SK-N-SH (cell line): ENCODE data around the gene STX1A. TPM values are rescaled to one million over a fixed set of nuclear protein-coding genes. Genes with fewer than 3 reads are reported as not detected.

Experiments used
- CTCF ChIA-PET: fragments of 300-600, 350-600 bp; formaldehyde crosslinking; extraction: SDS; loops from one replicate; lab custom pipeline; 2021; lab: Yijun Ruan, JAX
- POLR2A ChIA-PET: fragments of 350-600 bp; sonication (Branson Sonifier 250); formaldehyde crosslinking; extraction: SDS; loops from one replicate; lab custom pipeline; 2020; ENCODE audit warnings: antibody characterized with exemption, inconsistent platforms; lab: Yijun Ruan, JAX
- DNase-seq: peaks from one replicate; pipeline ENCODE4 v3.0.0; 2012
- H2AFZ ChIP-seq: fragments of 200-600 bp; sonication (generic); 2 replicates; pipeline ENCODE4 v1.8.1; 2016; ENCODE audit warnings: antibody characterized with exemption, mild to moderate bottlenecking, low read depth
- H3F3A ChIP-seq: fragments of 200-600 bp; sonication (generic); replicated peaks from 2 replicates; pipeline ENCODE3; 2016; ENCODE audit warnings: antibody characterized with exemption, mild to moderate bottlenecking; ENCODE audit not compliant: insufficient read depth
- H3K27ac ChIP-seq, 2 experiments: fragments of 200-500 bp in 1 of 2; fragments of 200-600 bp in 1 of 2; sonication (Bioruptor generic) in 1 of 2; sonication (generic), shearing (Covaris generic) in 1 of 2; 2 replicates each; pipeline versions ENCODE4 v1.5.1 to v1.6.1; 2014 to 2016; ENCODE audit warnings: low read depth in 2 of 2, inconsistent platforms in 1 of 2, low read length in 1 of 2, mild to moderate bottlenecking in 1 of 2, mixed read lengths in 1 of 2
- H3K27me3 ChIP-seq: fragments of 200-600 bp; sonication (generic), shearing (Covaris generic); 2 replicates; pipeline ENCODE4 v1.6.1; 2016; ENCODE audit warnings: mixed run types; ENCODE audit not compliant: insufficient read depth
- H3K36me3 ChIP-seq, 2 experiments: fragments of 200-500 bp in 1 of 2; fragments of 200-600 bp in 1 of 2; sonication (Bioruptor generic) in 1 of 2; sonication (generic) in 1 of 2; replicated peaks in 1 of 2; 2 replicates each; pipeline versions ENCODE3 to v1.5.1; 2014 to 2016; ENCODE audit warnings: low read length in 1 of 2, mild to moderate bottlenecking in 1 of 2; ENCODE audit not compliant: insufficient read depth in 2 of 2, control insufficient read depth in 1 of 2
- H3K4me1 ChIP-seq, 2 experiments: fragments of 200-500 bp in 1 of 2; fragments of 200-600 bp in 1 of 2; sonication (Bioruptor generic) in 1 of 2; sonication (generic), shearing (Covaris generic) in 1 of 2; 2 replicates each; pipeline versions ENCODE4 v1.5.1 to v1.6.1; 2014 to 2016; ENCODE audit warnings: low read depth in 1 of 2, low read length in 1 of 2, mixed run types in 1 of 2; ENCODE audit not compliant: insufficient read depth in 2 of 2, control insufficient read depth in 1 of 2
- H3K4me2 ChIP-seq: fragments of 200-600 bp; sonication (generic), shearing (Covaris generic); 2 replicates; pipeline ENCODE4 v1.6.1; 2017; ENCODE audit warnings: mixed run types
- H3K4me3 ChIP-seq, 2 experiments: fragments of 200-500 bp in 1 of 2; fragments of 200-600 bp in 1 of 2; sonication (Bioruptor generic) in 1 of 2; sonication (generic), shearing (Covaris generic) in 1 of 2; 2 replicates each; pipeline versions ENCODE4 v1.5.1 to v1.8.1; 2014 to 2016; ENCODE audit warnings: low read depth in 2 of 2, inconsistent platforms in 1 of 2, low read length in 1 of 2, mild to moderate bottlenecking in 1 of 2, mixed read lengths in 1 of 2, moderate library complexity in 1 of 2
- H3K79me2 ChIP-seq: fragments of 200-600 bp; sonication (generic); 2 replicates; pipeline ENCODE4 v1.8.1; 2017; ENCODE audit warnings: mild to moderate bottlenecking; ENCODE audit not compliant: insufficient read depth
- H3K9ac ChIP-seq: fragments of 200-600 bp; sonication (generic); 2 replicates; pipeline ENCODE4 v1.6.1; 2017; ENCODE audit warnings: mixed run types
- H3K9me2 ChIP-seq: fragments of 200-600 bp; sonication (generic); 2 replicates; pipeline ENCODE4 v1.6.1; 2017; ENCODE audit warnings: mixed run types
- H3K9me3 ChIP-seq: fragments of 200-600 bp; sonication (generic); 2 replicates; pipeline ENCODE4 v1.6.1; 2017; ENCODE audit warnings: mixed run types, mild to moderate bottlenecking, moderate library complexity
- H4K20me1 ChIP-seq: fragments of 200-600 bp; sonication (generic); 2 replicates; pipeline ENCODE4 v1.6.1; 2017; ENCODE audit warnings: mild to moderate bottlenecking, mixed run types; ENCODE audit not compliant: insufficient read depth
- FOXJ3 ChIP-seq: sonication (generic); formaldehyde crosslinking; IDR thresholded peaks from 2 replicates; pipeline ENCODE4 v1.5.1; 2020; ENCODE audit warnings: mild to moderate bottlenecking, missing genetic modification reagents
- MEF2A ChIP-seq: IDR thresholded peaks from 2 replicates; pipeline ENCODE4 v1.4.0; 2012; ENCODE audit warnings: low read depth, borderline replicate concordance
- MXI1 ChIP-seq: IDR thresholded peaks from 2 replicates; pipeline ENCODE4 v1.6.1; 2012; ENCODE audit warnings: mild to moderate bottlenecking, low read depth, low read length, improper control_type of control experiment
- NRF1 ChIP-seq: IDR thresholded peaks from 2 replicates; pipeline ENCODE4 v1.6.1; 2012; ENCODE audit warnings: low read depth, mild to moderate bottlenecking, low read length
- POLR2AphosphoS5 ChIP-seq: IDR thresholded peaks from 2 replicates; pipeline ENCODE4 v1.6.1; 2012; ENCODE audit warnings: low read depth, low read length
- TAF1 ChIP-seq: IDR thresholded peaks from 2 replicates; pipeline ENCODE4 v1.6.1; 2012; ENCODE audit warnings: low read depth, mild to moderate bottlenecking, low read length, moderate library complexity, borderline replicate concordance
- YY1 ChIP-seq: IDR thresholded peaks from 2 replicates; pipeline ENCODE4 v1.4.0; 2012; ENCODE audit warnings: low read depth, mild to moderate bottlenecking
- WGBS: methylation state at CpG from one replicate; pipeline ENCODE4 v1.1.6; 2017; ENCODE audit warnings: low lambda C conversion rate; 5-methylcytosine and 5-hydroxymethylcytosine counted together
- polyA plus RNA-seq, 3 experiments: library from polyadenylated mRNA; depleted of rRNA; stranded (reverse); fragments of >200 nt; gene quantifications; 2 replicates each; pipeline ENCODE4 v1.2.3, GENCODE V29; 2012
- TF ChIP-seq, protein P1 (sequence below): IDR thresholded peaks from 2 replicates; pipeline ENCODE4 v1.4.0; 2012; ENCODE audit warnings: low read depth
- TF ChIP-seq, protein P2 (sequence below): IDR thresholded peaks from 2 replicates; pipeline ENCODE4 v1.4.0; 2012; ENCODE audit warnings: low read depth, borderline replicate concordance
- TF ChIP-seq, protein P3 (sequence below): IDR thresholded peaks from 2 replicates; pipeline ENCODE4 v1.6.1; 2012; ENCODE audit warnings: mild to moderate bottlenecking, low read depth, low read length, moderate library complexity

STX1A gene
- polyA plus RNA-seq (2012; rRNA removed): 81.2 and 91.1 TPM in 2 replicates
- polyA plus RNA-seq (2012; cell fraction: cytosol; rRNA removed): 40.6 and 54.4 TPM in 2 replicates
- polyA plus RNA-seq (2012; cell fraction: nucleus; rRNA removed): 330 and 340 TPM in 2 replicates

DNA sequence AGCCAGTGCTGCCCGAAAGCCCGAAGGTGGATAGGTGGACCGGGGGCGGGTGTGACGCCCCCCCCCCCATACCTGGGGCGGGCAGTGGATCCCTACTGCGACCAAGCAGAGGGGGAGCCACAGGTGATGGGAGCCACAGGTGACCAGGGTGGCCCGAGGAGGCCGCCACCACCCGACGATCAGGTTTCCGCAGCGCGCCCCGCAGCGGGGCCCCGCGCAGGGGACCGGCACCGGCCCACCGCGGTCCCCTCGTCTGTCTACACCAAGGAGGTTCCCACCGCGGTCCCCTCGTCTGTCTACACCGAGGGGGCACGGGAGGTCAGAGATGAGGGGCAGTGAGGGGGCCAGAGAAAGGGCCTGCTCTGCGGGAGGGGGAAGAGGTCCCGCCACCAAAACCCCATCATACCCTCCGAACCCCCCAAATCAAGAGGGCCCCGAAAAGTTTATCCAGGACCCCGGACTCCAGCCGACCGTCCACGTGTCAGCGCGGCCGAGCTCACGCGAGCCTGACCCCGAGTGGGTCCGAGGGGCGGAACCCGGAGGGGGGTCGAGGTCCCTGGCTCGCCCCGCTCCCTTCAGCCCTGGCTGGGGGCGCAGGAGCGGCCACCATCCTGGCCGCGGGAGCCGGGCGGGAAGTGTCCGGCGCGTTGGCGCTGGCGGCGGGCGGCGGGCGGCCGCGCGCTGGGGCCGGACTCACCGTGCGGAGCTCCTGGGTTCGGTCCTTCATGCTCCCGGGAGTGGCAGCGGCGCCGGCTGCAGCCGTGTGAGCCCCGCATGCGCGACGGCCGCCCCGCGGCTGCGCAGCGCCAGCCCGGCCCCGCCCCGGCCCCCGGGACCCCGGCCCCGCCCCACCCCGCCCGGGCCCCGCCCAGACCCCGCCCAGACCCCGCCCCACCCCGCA, at the start of gene STX1A:
Gene STX1A, minus strand, starts transcription at position 765 of the 901 bp plus-strand sequence. Its CDS starts 38 bp downstream, at position 727.
- WGBS: 3% methylated on average over 31 of the region's 96 CpGs
- H3K4me1 ChIP-seq: peaks cover 23 to 38% of the 10 kb centered on the region in 2 experiments; a peak in 3 of 4 replicates
- peaks cover 51% of the 10 kb centered on the region for H3K79me2 ChIP-seq
- peaks cover 41% of the 10 kb centered on the region for H4K20me1 ChIP-seq
- H2AFZ ChIP-seq: peak within 1 kb of the TSS; percentile 66; the same call in 1 of the 2 replicates
- peak; percentile 100 for DNase-seq
- no peaks in the 10 kb centered on the region for H3K9me3 ChIP-seq
- ChIA-PET CTCF (interaction anchor here (0.6 to 8.6 kb wide), 12 partner anchors 10 to 256 kb away, joined by 3 to 326 read pairs (median 5); partner anchors contain the start of genes ABHD11, MLXIPL and VPS37D), POLR2A (interaction anchor here (0.7 to 1.2 kb wide), 3 partner anchors 21 to 197 kb away, joined by 3 to 6 read pairs (median 5); partner anchors contain the start of genes BAZ1B and TBL2)
- peak within 1 kb of the TSS; percentile 75 to 87 for H3K4me3 ChIP-seq
- no peaks in the 10 kb centered on the region for H3K9me2 ChIP-seq
- peak within 1 kb of the TSS; percentile 96 for H3K9ac ChIP-seq
- peak within 1 kb of the TSS; percentile 99 for H3K4me2 ChIP-seq
- peaks cover 0 to 21% of the 10 kb centered on the region in 2 experiments for H3K36me3 ChIP-seq
- TF ChIP-seq MXI1 (peak; percentile 67), TAF1 (peak; percentile 69; the same call in 1 of the 2 replicates), NRF1 (peak; percentile 89), MEF2A (no peak), POLR2AphosphoS5 (peak; percentile 42; the same call in 1 of the 2 replicates), FOXJ3 (CRISPR knock-in tag) (no peak), YY1 (no peak)
- TF ChIP-seq, protein P1, sequence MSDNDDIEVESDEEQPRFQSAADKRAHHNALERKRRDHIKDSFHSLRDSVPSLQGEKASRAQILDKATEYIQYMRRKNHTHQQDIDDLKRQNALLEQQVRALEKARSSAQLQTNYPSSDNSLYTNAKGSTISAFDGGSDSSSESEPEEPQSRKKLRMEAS: 0 out of 2 replicates have a peak, but pooled peaks have one; percentile 16
- TF ChIP-seq, protein P2, sequence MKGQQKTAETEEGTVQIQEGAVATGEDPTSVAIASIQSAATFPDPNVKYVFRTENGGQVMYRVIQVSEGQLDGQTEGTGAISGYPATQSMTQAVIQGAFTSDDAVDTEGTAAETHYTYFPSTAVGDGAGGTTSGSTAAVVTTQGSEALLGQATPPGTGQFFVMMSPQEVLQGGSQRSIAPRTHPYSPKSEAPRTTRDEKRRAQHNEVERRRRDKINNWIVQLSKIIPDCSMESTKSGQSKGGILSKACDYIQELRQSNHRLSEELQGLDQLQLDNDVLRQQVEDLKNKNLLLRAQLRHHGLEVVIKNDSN: no peak
- TF ChIP-seq, protein P3, sequence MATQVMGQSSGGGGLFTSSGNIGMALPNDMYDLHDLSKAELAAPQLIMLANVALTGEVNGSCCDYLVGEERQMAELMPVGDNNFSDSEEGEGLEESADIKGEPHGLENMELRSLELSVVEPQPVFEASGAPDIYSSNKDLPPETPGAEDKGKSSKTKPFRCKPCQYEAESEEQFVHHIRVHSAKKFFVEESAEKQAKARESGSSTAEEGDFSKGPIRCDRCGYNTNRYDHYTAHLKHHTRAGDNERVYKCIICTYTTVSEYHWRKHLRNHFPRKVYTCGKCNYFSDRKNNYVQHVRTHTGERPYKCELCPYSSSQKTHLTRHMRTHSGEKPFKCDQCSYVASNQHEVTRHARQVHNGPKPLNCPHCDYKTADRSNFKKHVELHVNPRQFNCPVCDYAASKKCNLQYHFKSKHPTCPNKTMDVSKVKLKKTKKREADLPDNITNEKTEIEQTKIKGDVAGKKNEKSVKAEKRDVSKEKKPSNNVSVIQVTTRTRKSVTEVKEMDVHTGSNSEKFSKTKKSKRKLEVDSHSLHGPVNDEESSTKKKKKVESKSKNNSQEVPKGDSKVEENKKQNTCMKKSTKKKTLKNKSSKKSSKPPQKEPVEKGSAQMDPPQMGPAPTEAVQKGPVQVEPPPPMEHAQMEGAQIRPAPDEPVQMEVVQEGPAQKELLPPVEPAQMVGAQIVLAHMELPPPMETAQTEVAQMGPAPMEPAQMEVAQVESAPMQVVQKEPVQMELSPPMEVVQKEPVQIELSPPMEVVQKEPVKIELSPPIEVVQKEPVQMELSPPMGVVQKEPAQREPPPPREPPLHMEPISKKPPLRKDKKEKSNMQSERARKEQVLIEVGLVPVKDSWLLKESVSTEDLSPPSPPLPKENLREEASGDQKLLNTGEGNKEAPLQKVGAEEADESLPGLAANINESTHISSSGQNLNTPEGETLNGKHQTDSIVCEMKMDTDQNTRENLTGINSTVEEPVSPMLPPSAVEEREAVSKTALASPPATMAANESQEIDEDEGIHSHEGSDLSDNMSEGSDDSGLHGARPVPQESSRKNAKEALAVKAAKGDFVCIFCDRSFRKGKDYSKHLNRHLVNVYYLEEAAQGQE: 0 out of 2 replicates have a peak, but pooled peaks have one; percentile 24
- H3F3A ChIP-seq: peaks cover 29% of the 10 kb centered on the region
- H3K27ac ChIP-seq: peak within 1 kb of the TSS; percentile 12 to 88; a peak in 3 of 4 replicates
- H3K27me3 ChIP-seq: no peaks in the 10 kb centered on the region
